HG03159 (cell line): ENCODE measurements around the gene KRTAP5-6.
"Not testable (repeated sequence)": the region's sequence is repeated elsewhere in the genome, so short reads cannot be mapped to it uniquely, and the experiment has no call there.

Experiments
- ATAC-seq: cut with Tn5 transposase; IDR thresholded peaks from one replicate; pipeline ENCODE4 v1.9.1; 2021; ENCODE audit warnings: mild to moderate bottlenecking, moderate library complexity; ENCODE audit not compliant: unreplicated experiment

KRTAP5-6 gene

DNA sequence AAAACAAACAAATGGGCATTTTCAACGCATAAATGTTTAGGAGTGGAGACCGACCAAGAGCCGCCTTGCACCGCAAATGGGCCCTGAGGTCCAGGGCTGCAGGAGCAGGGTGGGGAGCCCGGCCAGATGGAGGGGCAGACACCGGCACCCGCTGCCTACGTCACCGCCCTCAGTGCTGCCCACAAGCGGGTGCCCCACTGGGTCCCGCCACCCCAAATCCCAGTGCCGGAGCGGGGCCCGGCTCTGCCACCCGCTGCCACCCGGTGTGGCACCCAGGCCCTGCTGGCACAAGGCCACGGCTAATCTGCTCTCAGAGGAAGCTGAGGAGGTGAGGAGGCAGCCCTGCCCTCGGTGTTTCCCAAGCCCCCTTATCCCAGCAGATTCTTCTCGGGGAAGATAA is 13.8 kb upstream of the KRTAP5-6 start:
- ATAC-seq: not testable (repeated sequence)

GRCh38 chr11:1683904-1684572 is 13.0 kb upstream of the KRTAP5-6 start:
- ATAC-seq: not testable (repeated sequence)

DNA sequence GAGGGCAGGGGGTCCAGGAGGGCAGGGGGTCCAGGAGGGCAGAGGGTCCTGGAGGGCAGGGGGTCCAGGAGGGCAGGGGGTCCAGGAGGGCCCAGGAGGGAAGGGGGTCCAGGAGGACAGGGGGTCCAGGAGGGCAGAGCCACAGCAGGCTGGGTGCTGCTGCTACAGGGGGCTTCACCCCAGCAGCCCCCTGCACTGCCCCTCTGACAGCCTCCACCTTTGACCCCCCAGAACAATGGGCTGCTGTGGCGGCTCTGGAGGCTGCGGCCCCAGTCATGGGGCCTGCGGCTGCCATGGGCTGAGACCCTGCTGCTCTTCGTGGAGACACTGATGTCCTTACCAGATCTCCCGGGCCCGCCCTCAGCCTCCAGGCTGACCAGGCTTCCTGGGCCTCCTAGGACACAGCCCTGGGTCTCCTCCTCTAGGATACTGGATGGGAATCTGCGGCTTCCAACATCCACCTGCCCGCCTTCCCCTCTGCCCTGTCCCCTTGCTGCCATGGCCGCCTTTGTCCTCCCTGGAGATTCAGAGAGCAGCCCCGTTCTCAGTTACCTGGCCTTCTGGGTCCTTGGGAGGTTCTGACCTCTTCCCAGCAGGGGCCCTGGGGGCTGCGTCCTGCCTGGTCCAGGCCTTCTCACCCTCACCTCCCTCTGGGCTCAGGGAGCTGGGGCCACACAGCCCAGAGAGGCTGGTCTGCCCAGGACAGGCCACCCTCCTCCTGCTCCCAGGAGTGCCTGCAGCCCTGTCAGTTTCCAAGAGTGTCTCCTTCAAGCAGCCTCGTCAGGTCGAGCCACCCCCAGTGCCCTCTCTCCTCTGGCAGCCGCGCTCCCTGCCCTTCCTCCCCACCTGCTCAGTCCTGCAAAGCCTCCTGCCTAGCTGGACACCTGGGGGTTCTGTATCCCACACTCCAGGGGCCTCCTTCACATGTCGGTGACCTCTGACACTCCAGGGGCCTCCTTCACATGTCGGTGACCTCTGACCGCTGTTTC is 11.8 kb upstream of the KRTAP5-6 start:
- ATAC-seq: not testable (repeated sequence)

DNA sequence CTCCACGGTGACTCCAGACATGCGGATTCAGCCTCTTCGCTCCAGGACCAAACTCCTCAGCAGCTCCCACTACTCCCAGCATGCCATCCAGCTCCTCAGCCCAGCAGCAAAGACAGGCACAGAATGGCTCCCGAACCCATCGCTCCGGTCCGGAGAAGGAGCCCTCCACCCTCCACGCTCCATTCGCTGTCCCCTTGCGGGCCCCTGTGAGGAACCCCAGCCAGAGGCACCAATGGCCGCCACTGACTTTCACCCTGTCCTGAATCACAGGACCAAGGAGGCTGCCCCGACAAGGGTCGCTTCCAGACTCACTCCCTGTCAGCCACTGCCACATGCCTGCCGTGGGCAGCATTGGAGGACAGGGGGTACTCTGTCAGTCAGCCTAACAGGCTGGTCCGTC is 10.8 kb upstream of the KRTAP5-6 start:
- ATAC-seq: not testable (repeated sequence)

- not testable (repeated sequence) for ATAC-seq
Observed at GRCh38 chr11:1688336-1688947, 8.6 kb upstream of the KRTAP5-6 start.

GRCh38 chr11:1689250-1690166 is 7.5 kb upstream of the KRTAP5-6 start:
- ATAC-seq: not testable (repeated sequence)

DNA sequence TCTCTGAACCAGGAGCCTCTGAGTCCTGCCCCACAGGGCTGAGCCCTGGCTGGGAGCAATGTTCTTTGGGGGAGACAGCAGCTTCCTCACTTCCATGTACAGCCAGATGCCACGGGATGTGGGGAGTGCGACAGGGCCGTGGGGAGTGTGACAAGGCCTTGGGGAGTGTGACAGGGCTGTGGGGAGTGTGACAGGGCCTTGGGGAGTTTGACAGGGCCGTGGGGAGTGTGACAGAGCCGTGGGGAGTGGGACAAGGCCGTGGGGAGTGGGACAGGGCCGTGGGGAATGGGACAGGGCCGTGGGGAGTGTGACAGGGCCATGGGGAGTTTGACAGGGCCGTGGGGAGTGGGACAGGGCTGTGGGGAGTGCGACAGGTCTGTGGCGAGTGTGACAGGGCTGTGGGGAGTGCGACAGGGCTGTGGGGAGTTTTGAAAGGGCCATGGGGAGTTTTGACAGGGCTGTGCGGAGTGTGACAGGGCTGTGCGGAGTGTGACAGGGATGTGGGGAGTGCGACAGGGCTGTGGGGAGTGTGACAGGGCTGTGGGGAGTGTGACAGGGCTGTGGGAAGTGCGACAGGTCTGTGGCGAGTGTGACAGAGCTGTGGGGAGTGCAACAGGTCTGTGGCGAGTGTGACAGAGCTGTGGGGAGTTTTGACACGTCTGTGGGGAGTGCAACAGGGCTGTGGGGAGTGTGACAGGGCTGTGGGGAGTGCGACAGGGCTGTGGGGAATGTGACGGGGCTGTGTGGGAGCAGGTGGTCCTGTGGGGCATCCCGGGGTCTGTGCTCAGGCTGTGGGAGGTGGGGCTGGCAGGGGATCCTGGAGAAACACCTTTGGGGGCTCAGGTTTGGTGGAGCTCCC is 6.6 kb upstream of the KRTAP5-6 start:
- no peak for ATAC-seq

DNA sequence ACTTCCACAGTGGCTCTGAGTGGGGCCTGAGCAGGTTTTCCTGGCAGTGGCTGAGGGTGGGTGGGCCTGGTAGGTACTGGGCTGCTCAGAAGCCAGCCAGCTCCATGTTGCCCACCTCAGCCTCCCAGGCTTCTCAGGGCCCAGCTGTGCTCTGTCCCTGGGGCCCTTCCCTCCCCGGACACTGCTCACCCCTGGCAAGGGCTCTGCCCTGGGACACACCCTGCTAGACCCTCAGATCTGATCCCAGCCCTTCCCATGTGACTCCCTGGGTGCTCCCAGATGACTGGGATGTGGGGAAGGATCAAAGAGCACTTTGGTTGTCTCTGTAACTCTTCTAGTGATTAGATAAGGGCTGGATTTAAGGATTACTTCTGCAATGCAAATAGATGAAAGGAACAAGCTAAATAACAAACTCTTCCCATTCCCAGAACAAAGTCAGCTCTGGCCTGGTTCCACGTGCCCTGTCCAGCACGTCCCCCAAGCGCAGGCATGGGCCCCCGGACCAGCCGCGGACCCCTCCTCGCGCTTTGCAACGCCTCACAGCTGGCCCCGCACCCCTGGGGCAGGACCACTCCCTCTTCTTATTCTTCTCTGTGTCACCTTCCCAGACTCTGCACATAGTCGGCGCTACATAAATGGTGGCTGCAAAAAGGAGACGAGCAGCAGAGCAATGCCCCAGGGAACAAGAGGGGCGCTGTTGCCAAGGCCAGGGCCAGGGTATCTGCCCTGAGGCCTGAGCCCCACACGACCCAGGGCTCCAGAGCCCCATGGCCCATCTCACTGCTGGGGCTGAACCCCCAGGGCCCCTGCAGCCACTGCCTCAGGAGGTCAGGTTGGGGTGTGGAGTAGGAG is 5.7 kb upstream of the KRTAP5-6 start:
- ATAC-seq: no peak

DNA sequence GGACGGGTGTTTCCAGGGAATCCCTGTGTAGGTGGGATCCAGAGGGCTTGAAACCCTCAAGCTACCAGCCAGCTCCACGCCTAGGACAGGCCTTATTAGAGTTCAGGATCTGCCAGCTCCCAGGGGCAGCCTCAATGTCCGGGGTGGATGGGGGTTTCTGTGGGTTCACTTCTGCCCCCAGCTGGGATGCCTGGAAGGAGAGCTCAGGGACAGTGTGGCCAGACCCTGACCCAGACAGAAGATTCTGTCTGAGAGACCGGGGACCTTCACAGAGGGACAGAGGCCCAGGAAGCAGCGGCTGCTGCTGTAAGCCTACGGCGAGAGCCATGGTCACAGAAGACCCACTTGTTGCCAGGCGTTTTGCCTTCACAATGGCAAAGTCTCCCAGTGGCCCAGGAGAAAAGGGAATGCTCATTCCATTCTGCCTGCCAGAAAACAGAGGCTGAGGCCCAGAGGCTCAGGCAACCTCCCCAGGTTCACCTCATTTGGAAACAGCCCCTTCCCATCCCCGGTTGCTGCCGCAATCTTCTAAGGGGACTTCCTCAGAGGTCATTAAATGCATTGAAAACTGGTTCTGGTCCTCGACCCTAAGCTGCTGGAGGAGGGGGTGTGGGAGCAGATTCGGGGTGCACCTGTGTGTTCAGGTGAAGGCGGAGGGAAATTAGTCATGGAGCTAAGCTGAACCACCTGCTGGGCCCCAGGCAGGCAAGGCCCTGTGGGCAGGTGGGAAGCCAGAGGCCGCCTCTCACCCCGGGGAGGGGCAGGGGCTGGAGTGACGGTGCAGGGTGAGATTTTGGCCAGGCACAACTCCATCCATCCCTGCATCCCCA is 4.9 kb upstream of the KRTAP5-6 start:
- no peak for ATAC-seq

DNA sequence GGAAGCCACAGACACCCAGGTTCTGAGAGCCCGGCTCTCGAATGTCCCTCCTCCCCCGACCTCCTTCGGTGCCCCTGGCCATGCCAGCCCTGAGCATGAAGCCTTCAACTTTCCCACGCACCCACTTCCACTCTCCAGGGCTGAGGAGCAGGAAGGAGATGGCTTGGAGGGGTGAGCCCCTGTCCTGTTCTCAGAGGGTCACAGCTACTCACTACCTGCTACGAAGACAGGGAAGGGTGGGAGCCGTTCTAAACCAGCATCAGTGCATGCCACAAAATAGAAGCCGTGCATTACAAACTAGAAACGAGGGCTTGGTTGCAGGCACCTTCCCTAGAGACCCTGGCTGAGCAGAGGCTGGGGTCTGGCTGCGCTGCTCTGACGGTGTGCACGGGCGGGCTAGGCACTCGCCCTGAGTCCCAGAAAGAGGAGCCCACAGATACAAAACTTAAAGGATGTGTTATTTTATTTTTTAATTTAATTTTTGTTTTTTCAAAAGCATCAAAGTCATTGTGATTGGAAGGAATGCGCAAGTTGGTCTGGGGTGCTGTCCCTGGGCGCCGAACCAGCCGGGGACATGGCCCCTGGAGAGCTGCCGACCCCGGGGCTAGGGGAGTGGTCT is 4.2 kb upstream of the KRTAP5-6 start:
- no peak for ATAC-seq

DNA sequence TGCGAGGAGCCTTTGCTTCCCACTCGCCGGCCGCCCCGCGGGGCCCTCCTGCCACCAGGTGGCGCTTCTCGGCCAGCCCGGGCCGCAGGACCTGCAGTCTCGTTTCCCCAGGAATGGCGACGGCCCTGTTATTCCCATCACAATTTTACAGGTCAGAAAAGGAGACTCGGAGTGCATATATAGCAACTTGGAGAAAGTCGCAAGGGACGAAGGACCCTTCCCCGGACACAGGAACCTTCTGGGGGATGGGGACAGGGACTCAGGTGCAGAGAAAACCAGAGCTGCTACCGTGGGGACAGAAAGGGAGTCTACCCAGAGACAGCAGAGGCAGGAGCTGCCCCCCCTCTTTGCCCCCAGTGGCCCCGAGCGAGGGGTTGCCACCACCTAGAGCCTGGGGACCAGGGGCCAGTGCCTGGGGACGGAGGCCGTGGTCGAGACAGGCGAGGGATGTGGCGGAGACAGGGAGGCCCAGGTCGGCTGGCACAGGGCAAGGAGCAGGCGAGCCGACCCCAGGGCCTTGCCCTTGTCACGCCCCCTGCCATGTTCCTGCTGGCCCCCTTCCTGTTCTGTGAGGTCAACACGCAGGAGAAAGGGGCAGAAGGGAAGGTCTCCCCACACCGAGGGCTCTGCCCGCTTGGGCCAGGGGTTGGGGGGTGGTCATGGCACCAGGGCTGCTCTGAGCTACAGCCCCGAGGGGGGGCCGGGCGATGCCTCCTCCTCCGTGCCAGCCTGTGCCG is 3.5 kb upstream of the KRTAP5-6 start:
- ATAC-seq: no peak

GRCh38 chr11:1694064-1694845 is 2.7 kb upstream of the KRTAP5-6 start:
- ATAC-seq: no peak

- ATAC-seq: no peak
Observed at GRCh38 chr11:1694846-1695547, 2.0 kb upstream of the KRTAP5-6 start.

GRCh38 chr11:1695548-1696108 is 1.4 kb upstream of the KRTAP5-6 start:
- ATAC-seq: no peak

- no peak for ATAC-seq
Observed at GRCh38 chr11:1699771-1700170, 2.8 kb downstream of the KRTAP5-6 start.
